ENCODE measurements around the gene CELSR1. TPM values are rescaled to one million over a fixed set of nuclear protein-coding genes. Genes with fewer than 3 reads are reported as not detected.

Gene CELSR1
- total and polyA plus RNA-seq, 12 donors = 0.11 to 4.3 (median 1.9) TPM

DNA sequence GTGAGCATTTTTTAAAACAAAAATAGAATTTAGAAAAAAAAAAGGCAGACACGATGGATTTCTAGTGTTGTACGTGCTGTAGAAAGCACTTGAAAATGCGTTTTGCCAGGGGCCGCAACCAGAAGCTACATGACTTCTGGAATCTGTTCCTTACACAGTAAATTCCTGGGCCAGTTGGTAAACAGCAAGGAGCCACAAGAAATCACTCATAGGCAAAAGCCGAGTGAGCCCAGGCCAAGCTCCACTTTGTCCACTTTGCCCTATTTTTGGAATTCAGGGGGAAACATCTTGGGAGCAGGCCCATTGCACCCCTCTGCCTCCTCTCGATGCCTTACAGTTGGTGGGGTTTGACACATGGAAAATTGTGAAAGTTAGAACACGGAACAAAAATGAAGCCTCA, 4.1 kb upstream of the CELSR1 start:
- Histone ChIP-seq H3K36me3 (replicated peaks in 1 of 2) (no peaks in the 10 kb centered on the region), H3K27me3 (peaks cover 24% of the 10 kb centered on the region), H3K4me1 (replicated peaks in 1 of 2) (peaks cover 0 to 9% of the 10 kb centered on the region in 2 donors), H3K4me3 (no peak overlapping the region), H3K27ac (no peak overlapping the region), H3K9me3 (replicated peaks in 1 of 3) (no peaks in the 10 kb centered on the region)
- intact Hi-C loops (cut with DNase I) = loop anchor here (5.0 kb wide), 3 partner anchors 184 to 419 kb away; no protein-coding TSS in a partner anchor
- WGBS, 4 donors = 77 to 91% (median 85%) methylated on average over 7 of the region's 7 CpGs
- no peak for DNase-seq
- TF ChIP-seq, protein P1, sequence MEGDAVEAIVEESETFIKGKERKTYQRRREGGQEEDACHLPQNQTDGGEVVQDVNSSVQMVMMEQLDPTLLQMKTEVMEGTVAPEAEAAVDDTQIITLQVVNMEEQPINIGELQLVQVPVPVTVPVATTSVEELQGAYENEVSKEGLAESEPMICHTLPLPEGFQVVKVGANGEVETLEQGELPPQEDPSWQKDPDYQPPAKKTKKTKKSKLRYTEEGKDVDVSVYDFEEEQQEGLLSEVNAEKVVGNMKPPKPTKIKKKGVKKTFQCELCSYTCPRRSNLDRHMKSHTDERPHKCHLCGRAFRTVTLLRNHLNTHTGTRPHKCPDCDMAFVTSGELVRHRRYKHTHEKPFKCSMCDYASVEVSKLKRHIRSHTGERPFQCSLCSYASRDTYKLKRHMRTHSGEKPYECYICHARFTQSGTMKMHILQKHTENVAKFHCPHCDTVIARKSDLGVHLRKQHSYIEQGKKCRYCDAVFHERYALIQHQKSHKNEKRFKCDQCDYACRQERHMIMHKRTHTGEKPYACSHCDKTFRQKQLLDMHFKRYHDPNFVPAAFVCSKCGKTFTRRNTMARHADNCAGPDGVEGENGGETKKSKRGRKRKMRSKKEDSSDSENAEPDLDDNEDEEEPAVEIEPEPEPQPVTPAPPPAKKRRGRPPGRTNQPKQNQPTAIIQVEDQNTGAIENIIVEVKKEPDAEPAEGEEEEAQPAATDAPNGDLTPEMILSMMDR (IDR thresholded peaks at IDR 0.05) = no peak
- no peak for TF ChIP-seq POLR2A (IDR thresholded peaks at IDR 0.05)

DNA sequence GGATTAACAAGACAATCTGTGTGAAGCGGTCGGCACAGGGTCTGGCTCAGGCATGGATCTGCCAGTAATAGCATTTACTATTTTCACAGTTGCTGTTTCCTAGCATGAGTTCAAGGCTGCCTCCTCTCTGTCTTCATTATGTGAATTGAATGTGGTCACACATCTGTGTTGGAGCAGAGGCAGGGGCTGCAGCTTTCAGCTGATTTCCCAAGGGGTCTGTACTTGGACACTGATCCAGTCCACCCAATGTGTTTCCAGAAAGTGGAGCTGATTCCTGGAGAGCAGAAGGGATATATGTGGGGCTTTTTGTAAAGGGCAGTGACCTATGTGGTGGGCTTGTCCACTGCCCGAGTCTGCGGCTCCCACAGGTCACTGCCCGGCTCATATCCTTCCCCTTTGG, 3.5 kb upstream of the CELSR1 start:
- 93 to 100% (median 97%) methylated on average over 2 to 5 of the region's 5 CpGs for WGBS, 4 donors
- Histone ChIP-seq H3K4me1 (replicated peaks in 1 of 2) (peaks cover 0 to 7% of the 10 kb centered on the region in 2 donors), H3K4me3 (no peak overlapping the region)

DNA sequence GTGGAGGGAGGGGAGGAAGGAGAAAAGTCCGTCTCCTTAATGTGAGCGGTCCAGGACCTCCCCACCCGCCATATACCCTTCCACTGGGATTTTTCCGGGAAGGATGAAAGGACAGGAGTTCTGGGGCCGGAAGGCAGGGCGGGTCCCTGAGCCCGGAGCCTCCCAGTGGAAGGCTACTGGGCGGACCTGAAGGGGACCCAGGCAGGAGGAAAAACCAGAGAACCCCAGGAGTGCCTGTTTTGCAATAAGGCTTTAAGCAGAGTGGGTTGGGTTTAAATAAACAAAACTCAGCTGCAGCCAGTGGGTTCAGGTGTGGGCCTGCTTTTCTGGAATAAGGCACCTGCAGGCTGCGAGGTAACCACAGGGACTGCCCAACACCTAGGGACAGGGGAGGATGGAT, 1.7 kb upstream of the CELSR1 start:
- DNase-seq = no peak
- H3K27ac ChIP-seq = no peak overlapping the region
- H3K36me3 ChIP-seq (replicated peaks in 1 of 2) = no peaks in the 10 kb centered on the region
- 57 to 63% (median 60%) methylated on average over 8 to 9 of the region's 9 CpGs for WGBS, 4 donors
- no peak overlapping the region for H3K4me3 ChIP-seq
- H3K27me3 ChIP-seq = peaks cover 41% of the 10 kb centered on the region
- H3K4me1 ChIP-seq (replicated peaks in 1 of 2) = peaks cover 0 to 7% of the 10 kb centered on the region in 2 donors
- intact Hi-C loops (cut with DNase I) = loop anchor here (5.0 to 10.0 kb wide), 2 partner anchors 172 to 554 kb away; no protein-coding TSS in a partner anchor
- H3K9me3 ChIP-seq (replicated peaks in 1 of 3) = no peaks in the 10 kb centered on the region
- TF ChIP-seq, protein P1 (IDR thresholded peaks at IDR 0.05) = no peak

More for the DNA sequence above, 3.5 kb upstream of the CELSR1 start:
- no peak for DNase-seq
- Histone ChIP-seq H3K27ac (no peak overlapping the region), H3K27me3 (peaks cover 31% of the 10 kb centered on the region), H3K9me3 (replicated peaks in 1 of 3) (no peaks in the 10 kb centered on the region), H3K36me3 (replicated peaks in 1 of 2) (no peaks in the 10 kb centered on the region)
- intact Hi-C loops (cut with DNase I) = loop anchor here (5.0 kb wide), 3 partner anchors 184 to 419 kb away; no protein-coding TSS in a partner anchor
- TF ChIP-seq, protein P1 (IDR thresholded peaks at IDR 0.05) = no peak

DNA sequence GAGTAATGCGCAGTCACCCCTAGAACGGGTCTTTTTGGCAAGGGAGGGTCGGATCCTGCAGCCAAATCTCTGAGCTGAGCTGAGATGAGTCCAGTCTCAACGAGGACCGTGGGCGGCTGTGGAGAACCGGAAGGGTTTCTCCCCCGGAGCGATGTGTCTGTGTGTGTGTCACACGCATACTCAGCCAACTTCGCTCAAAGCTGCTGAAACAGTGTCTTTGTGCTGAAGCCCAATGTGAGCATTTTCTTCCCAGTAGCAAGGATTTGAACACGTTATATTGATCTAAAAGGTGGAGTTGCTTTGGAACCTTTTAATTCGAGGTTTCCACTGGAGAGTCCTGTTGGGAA, 1.4 kb upstream of the CELSR1 start:
- no peak for DNase-seq
- no peak for TF ChIP-seq POLR2A (IDR thresholded peaks at IDR 0.05)
- TF ChIP-seq, protein P1 (IDR thresholded peaks at IDR 0.05) = no peak
- peak overlapping the region in 1 of 4 donors; percentile 46 for H3K4me3 ChIP-seq
- no peak overlapping the region for H3K27ac ChIP-seq
- no peaks in the 10 kb centered on the region for H3K9me3 ChIP-seq (replicated peaks in 1 of 3)
- peaks cover 0 to 7% of the 10 kb centered on the region in 2 donors for H3K4me1 ChIP-seq (replicated peaks in 1 of 2)
- no peaks in the 10 kb centered on the region for H3K36me3 ChIP-seq (replicated peaks in 1 of 2)
- 8 to 15% (median 14%) methylated on average over 7 to 13 of the region's 13 CpGs for WGBS, 4 donors
- H3K27me3 ChIP-seq = peaks cover 41% of the 10 kb centered on the region
- intact Hi-C loops (cut with DNase I) = loop anchor here (5.0 to 10.0 kb wide), 2 partner anchors 171 to 554 kb away; no protein-coding TSS in a partner anchor

Measured in adrenal gland (tissue), 12 donors.